GM21381 (cell line): ENCODE data around the gene EIF3F.
A peak's percentile ranks its signal among the peaks of the same experiment; 100 is the strongest.
"Not testable (repeated sequence)": the region's sequence is repeated elsewhere in the genome, so short reads cannot be mapped to it uniquely, and the experiment has no call there.

Experiments used
- ATAC-seq: cut with Tn5 transposase; IDR thresholded peaks from one replicate; pipeline ENCODE4 v1.9.1; 2021; ENCODE audit warnings: mild to moderate bottlenecking, moderate library complexity; ENCODE audit not compliant: unreplicated experiment

EIF3F gene

DNA sequence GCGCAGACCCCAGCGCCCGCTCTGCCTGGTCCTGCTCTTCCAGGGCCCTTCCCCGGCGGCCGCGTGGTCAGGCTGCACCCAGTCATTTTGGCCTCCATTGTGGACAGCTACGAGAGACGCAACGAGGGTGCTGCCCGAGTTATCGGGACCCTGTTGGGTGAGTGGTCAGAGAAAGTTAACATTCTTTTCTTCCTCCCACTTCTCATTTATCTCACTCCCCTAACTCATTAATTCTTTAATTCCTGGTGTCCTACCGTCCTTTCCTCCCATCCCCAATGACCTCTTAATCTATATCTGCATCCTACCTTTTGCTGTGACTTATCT is 385 bp downstream of the EIF3F start:
- not testable (repeated sequence) for ATAC-seq

DNA sequence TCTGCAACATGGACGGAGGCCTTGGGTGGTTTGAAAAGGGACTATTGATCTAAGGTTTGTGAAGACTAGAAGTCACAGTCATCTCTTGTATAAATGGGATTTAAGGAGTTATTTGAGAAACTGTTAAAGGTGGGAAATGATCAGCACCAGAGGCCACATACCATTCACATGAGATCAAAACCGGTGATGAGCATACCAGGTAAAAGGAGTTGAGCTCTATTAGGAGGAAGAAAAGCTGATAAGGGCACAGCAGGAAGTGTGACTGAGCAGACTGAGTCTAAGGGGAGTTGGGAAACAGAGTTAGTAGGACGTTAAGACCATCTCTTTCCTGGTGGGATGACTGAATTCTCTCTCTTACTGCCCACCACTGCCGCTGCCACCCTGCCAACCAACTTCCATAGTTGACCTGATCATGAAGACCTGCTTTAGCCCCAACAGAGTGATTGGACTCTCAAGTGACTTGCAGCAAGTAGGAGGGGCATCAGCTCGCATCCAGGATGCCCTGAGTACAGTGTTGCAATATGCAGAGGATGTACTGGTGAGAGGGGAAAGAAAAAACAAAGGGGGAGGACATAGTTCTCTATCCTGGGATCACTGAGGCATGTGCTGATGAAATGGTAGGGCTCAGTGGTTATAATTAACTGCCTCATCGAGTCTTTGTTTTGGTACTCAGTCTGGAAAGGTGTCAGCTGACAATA is 7.6 kb downstream of the EIF3F start:
- ATAC-seq: no peak

- no peak for ATAC-seq
Measured at GRCh38 chr11:7999795-8000194, 12.7 kb downstream of the EIF3F start.

- ATAC-seq: no peak
Measured at GRCh38 chr11:8000390-8000789, 13.3 kb downstream of the EIF3F start.

DNA sequence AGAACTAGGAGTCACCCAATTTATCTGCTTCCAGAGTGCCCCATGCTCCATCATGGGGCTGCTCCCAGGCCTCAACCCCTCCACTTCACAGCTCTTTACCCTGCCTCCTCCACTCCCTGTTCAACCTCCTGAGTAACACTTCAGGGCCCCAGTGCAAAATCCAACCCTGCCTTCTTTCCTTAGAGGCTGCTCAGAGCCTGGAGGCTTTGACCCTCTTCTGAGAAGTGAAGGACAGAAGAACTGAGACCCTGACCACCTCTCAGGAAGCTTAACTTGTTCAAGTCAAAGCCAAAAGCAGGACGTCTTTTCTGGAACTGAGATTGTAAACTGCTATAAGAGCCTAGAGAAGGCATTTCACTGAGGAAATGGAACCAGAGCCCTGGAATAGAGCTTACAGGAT is 15.5 kb downstream of the EIF3F start:
- ATAC-seq: no peak

DNA sequence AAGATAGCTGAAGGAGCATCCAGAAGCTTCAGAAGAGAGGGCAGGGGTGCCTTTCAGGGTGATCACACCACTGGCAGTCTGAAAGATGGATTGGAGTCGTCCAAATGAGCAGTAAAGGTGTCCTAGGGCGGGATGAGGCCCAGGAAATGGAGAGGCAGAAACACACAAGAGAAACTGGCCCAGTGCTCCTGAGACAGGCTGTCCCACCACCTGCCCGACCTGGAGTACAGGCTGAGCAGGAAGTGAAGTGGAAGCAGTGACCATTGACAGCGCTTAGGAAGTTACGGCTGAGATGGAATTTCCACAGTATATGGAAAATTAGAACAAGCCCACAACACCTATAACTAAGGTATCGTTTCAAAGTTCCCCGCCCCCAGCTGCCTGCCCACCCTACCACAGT is 16.1 kb downstream of the EIF3F start:
- no peak for ATAC-seq

DNA sequence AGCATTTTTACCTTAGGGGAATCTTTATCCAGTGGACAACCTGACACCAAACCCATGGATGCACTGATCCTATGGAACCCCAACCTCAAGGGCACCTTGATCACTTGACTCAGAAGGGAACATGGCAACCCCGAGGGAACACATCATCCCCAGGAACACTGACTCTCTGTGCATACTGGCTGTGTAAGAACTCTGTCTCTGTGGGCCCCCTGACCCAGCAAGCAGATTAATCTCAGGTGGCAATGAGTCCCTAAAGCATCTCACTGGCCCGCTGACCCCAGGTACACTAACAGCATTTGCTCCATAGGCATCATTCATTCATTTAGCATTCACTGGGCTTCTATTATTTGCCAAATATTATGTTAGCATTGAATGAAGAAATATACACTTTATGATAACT is 16.9 kb downstream of the EIF3F start:
- no peak for ATAC-seq

- no peak for ATAC-seq
Measured at GRCh38 chr11:8005556-8005955, 18.4 kb downstream of the EIF3F start.

- ATAC-seq: peak; percentile 85
Measured at GRCh38 chr11:8006349-8006977, 19.3 kb downstream of the EIF3F start.

DNA sequence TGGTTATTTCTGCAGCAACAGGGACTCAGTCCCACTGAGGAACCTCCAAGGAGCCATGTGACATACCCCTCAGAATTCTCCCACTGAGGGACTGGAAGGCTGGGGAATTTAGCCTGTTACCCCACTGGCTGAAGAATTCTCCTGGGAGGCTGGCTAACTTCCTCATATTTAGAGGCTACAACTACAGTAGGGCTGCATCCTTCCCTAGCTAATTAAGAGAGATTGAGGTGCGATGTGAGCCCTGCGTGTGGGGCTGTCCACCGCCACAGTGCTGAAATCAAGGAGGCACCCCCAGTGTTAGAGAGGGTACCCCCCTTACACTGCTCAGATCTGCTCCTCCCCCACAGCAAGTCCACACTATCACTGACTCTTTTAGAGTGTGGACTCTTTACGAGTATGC is 21.1 kb downstream of the EIF3F start:
- ATAC-seq: no peak

DNA sequence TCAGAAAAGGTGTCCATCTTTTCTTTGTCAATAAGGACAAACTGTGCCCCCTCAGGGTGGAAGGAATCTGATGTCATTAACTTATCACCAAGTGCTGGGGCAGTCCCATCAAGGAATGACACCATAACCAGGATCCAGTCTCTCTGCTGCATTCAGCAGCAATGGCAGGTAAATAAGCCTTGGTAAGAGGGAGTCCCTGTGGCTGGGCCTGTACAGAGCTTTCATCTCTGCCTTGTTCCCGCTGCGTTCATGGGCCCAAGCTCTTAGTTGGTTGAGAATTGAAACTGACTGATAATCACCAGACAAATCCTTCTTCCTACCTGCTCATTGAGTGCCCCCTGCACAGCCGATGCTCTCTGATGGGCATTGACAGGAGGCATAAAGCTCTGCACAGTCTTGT is 22.7 kb downstream of the EIF3F start:
- no peak for ATAC-seq

DNA sequence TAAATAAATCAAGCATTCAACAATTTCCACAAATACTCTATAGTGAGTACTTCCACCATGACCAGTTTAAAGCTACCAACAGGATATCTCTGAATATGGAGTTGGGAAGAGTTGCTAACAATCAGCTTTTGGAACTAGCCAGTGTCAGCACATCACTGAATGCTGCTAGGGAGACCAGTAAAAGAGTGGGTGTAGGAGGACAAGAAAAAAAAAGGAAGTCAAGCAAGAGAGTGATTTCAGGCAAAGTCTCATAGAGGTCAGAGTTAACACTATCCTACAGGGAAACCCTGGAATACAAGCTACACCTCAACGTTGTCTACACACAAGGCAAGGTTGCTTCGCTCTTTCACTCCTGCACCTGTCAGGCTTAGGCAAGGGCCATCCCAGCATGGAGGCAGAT is 24.2 kb downstream of the EIF3F start:
- no peak for ATAC-seq

DNA sequence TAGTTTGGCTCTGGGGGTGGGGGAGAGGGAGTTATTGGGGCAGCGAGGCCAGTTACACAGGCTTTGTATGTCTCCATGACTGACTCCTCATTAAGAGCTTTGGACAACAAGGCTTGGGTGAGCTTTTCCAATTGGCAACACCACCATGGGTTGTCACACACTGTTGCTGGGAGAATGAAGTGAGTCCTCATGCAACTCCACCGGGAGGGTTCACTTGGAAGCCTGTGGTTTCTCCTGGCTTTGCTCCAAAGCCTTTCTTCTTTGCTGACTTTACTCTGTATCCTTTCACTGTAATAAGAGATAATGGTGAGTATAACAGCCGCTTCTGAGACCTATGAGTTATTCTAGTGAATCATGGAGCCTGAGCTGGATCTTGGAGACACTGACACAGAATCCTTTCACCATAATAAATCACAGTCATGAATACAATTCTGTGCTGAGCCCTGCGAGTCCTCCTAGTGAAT is 24.9 kb downstream of the EIF3F start:
- ATAC-seq: no peak

GRCh38 chr11:8013833-8014232 is 26.7 kb downstream of the EIF3F start:
- no peak for ATAC-seq

DNA sequence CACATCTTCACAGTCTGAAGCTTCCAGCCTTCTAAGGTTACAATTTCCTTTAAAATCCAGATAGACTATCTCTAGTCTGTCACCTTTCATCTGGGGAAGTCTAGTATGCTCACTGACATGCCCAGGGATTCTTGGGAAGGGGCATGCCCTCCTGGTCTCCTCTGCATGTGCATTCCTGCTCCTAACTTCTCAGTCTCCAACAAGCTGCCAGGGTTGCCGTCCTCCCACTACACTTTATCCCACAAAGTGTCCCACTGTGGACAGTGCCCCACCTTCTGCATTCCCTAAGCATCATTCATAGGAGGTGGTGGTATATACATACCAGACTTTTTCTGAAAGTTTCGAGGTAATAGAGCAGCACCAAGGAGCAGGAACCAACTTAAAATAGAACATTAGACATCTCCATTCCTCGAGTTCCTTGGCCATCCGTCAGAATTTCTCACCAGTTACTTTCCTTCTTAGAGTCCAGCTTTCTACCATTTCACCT is 28.7 kb downstream of the EIF3F start:
- ATAC-seq: no peak

- no peak for ATAC-seq
Measured at GRCh38 chr11:8016440-8016839, 29.3 kb downstream of the EIF3F start.

GRCh38 chr11:8017071-8017470 is 29.9 kb downstream of the EIF3F start:
- ATAC-seq: no peak

GRCh38 chr11:8017894-8018483 is 30.9 kb downstream of the EIF3F start:
- ATAC-seq: no peak

DNA sequence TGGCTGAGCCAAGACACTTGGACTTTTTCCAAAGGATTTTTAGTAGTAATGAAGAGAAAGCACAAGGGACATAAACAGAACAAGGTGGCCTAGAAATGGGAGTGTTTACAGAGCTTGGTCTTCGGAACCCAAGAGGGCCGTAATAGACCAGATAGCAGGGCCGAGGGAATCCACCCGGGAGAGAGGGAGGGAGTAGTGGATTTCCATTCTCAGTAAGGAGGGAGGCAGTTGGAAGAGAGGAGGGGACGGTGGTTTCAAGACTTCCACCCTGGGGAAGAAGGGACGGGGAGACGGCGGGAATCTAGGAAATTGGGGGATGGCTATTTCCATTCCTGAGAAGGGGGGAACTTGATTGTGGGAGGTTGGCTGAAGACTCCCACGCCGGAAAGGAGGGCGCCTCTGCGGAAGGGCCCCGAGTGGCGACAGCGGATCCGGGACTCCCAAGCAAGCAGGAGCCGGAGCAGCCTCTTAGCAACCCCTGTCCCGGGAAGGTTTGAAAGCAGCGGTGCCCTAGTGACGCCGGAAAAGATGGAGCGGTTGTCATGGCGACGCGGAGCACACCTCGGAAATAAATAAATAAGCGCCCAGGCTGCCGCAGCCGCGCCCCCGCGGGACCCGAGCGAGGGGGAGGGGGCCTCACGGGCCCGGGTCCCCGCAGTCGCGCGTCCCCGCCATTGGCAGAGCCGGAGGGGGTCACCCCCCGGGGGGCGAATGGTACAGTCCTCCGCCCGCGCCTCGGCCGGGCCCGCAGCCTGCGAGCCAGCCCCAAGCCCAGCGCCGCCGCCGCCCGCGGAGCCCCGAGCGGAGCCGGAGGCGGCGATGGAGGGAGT is 31.6 kb downstream of the EIF3F start:
- no peak for ATAC-seq

GRCh38 chr11:8019314-8020243 is 32.4 kb downstream of the EIF3F start:
- ATAC-seq: no peak
